Tibial nerve (tissue), 3 donors: ENCODE results near the gene REEP2.

ENCODE experiments used
- EP300 ChIP-seq, 2 donors: sonication (generic); formaldehyde crosslinking; IDR thresholded peaks; one replicate each; pipeline ENCODE4 v1.6.1; 2017; ENCODE audit warnings: antibody characterized with exemption in 2 of 2, mild to moderate bottlenecking in 1 of 2
- POLR2A ChIP-seq, 2 donors: fragments of 450-650 bp; IDR thresholded peaks; one replicate each; pipeline ENCODE4 v1.6.1; 2017; ENCODE audit warnings: antibody characterized with exemption in 2 of 2, mild to moderate bottlenecking in 2 of 2, moderate library complexity in 2 of 2

DNA sequence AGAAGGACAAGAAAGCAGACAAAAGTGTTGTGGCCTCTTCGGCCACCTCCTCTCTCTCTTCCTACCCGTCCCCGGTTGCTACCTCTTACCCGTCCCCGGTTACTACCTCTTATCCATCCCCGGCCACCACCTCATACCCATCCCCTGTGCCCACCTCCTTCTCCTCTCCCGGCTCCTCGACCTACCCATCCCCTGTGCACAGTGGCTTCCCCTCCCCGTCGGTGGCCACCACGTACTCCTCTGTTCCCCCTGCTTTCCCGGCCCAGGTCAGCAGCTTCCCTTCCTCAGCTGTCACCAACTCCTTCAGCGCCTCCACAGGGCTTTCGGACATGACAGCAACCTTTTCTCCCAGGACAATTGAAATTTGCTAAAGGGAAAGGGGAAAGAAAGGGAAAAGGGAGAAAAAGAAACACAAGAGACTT, 28.9 kb downstream of the REEP2 start:
- no peak for TF ChIP-seq EP300 (IDR thresholded peaks at IDR 0.05)
- TF ChIP-seq POLR2A (IDR thresholded peaks at IDR 0.05), result no peak
